H9 (cell line): ENCODE results near the gene C16orf86. TPM values are rescaled to one million over a fixed set of nuclear protein-coding genes. Genes with fewer than 3 reads are reported as not detected.

Source experiments
- DNase-seq: peaks from one replicate; pipeline ENCODE4 v3.0.0-alpha.2; 2017
- H2AFZ ChIP-seq: one replicate; pipeline ENCODE4 v1.6.1; 2013; ENCODE audit warnings: mild to moderate bottlenecking, low read length, control low read depth, moderate library complexity
- H2AK5ac ChIP-seq: 2 replicates; pipeline ENCODE4 v1.6.1; 2013; ENCODE audit warnings: low read length, control low read depth, mixed read lengths; ENCODE audit not compliant: insufficient read length
- H2BK120ac ChIP-seq: one replicate; pipeline ENCODE4 v1.6.1; 2013; ENCODE audit warnings: low read depth, mild to moderate bottlenecking, low read length, control low read depth, inconsistent platforms; ENCODE audit not compliant: poor library complexity, severe bottlenecking
- H2BK12ac ChIP-seq: 2 replicates; pipeline ENCODE4 v1.6.1; 2013; ENCODE audit warnings: low read length, control low read depth, mixed read lengths, low read depth; ENCODE audit not compliant: insufficient read length
- H2BK15ac ChIP-seq: 2 replicates; pipeline ENCODE4 v1.6.1; 2013; ENCODE audit warnings: low read depth, low read length, control low read depth
- H2BK20ac ChIP-seq: one replicate; pipeline ENCODE4 v1.6.1; 2013; ENCODE audit warnings: low read depth, mild to moderate bottlenecking, low read length, control low read depth, inconsistent platforms; ENCODE audit not compliant: poor library complexity, severe bottlenecking
- H2BK5ac ChIP-seq: 2 replicates; pipeline ENCODE4 v1.6.1; 2013; ENCODE audit warnings: low read length, control low read depth, mixed read lengths; ENCODE audit not compliant: insufficient read length
- H3K14ac ChIP-seq: 2 replicates; pipeline ENCODE4 v1.6.1; 2013; ENCODE audit warnings: low read length, control low read depth; ENCODE audit not compliant: insufficient read depth
- H3K18ac ChIP-seq: 2 replicates; pipeline ENCODE4 v1.6.1; 2013; ENCODE audit warnings: low read depth, mild to moderate bottlenecking, mixed read lengths, low read length, control low read depth; ENCODE audit not compliant: insufficient read length
- H3K23ac ChIP-seq: 2 replicates; pipeline ENCODE4 v1.6.1; 2013; ENCODE audit warnings: low read length, control low read depth, mixed read lengths, low read depth; ENCODE audit not compliant: insufficient read length
- H3K23me2 ChIP-seq: 2 replicates; pipeline ENCODE4 v1.6.1; 2013; ENCODE audit warnings: low read depth, mild to moderate bottlenecking, mixed read lengths, low read length, control low read depth; ENCODE audit not compliant: insufficient read length, poor library complexity, severe bottlenecking
- H3K27ac ChIP-seq: 2 replicates; pipeline ENCODE4 v1.5.1; 2013; ENCODE audit warnings: low read length, control low read depth, mixed read lengths, low read depth; ENCODE audit not compliant: insufficient read length
- H3K27me3 ChIP-seq: 2 replicates; pipeline ENCODE4 v1.6.1; 2013; ENCODE audit warnings: low read length, control low read depth, inconsistent platforms; ENCODE audit not compliant: insufficient read depth
- H3K4ac ChIP-seq: 2 replicates; pipeline ENCODE4 v1.6.1; 2013; ENCODE audit warnings: low read depth, mild to moderate bottlenecking, control low read depth, inconsistent platforms, low read length, moderate library complexity
- H3K4me1 ChIP-seq: 2 replicates; pipeline ENCODE4 v1.6.1; 2013; ENCODE audit warnings: low read length, control low read depth, inconsistent platforms; ENCODE audit not compliant: insufficient read depth
- H3K4me2 ChIP-seq: 2 replicates; pipeline ENCODE4 v1.6.1; 2013; ENCODE audit warnings: low read length, control low read depth, mixed read lengths; ENCODE audit not compliant: insufficient read length, insufficient read depth
- H3K56ac ChIP-seq: 2 replicates; pipeline ENCODE4 v1.6.1; 2013; ENCODE audit warnings: low read depth, mild to moderate bottlenecking, mixed read lengths, low read length, control low read depth; ENCODE audit not compliant: insufficient read length
- H3K79me1 ChIP-seq: 2 replicates; pipeline ENCODE4 v1.6.1; 2013; ENCODE audit warnings: low read depth, mild to moderate bottlenecking, moderate library complexity, low read length, control low read depth, inconsistent platforms; ENCODE audit not compliant: insufficient read depth, poor library complexity, severe bottlenecking
- H3K79me2 ChIP-seq: 2 replicates; pipeline ENCODE4 v1.6.1; 2013; ENCODE audit warnings: low read length, control low read depth, inconsistent platforms; ENCODE audit not compliant: insufficient read depth
- H3K9ac ChIP-seq: 2 replicates; pipeline ENCODE4 v1.6.1; 2013; ENCODE audit warnings: low read length, control low read depth, mixed read lengths; ENCODE audit not compliant: insufficient read length; ENCODE audit errors: extremely low read depth
- H3K9me3 ChIP-seq: one replicate; pipeline ENCODE4 v1.6.1; 2013; ENCODE audit warnings: low read depth, low read length, inconsistent platforms; ENCODE audit not compliant: control insufficient read depth
- H3T11ph ChIP-seq: one replicate; pipeline ENCODE4 v1.6.1; 2013; ENCODE audit warnings: mild to moderate bottlenecking, low read length, control low read depth, inconsistent platforms
- H4K20me1 ChIP-seq: one replicate; pipeline ENCODE4 v1.6.1; 2013; ENCODE audit not compliant: control insufficient read depth, insufficient read length, insufficient read depth
- H4K5ac ChIP-seq: 2 replicates; pipeline ENCODE4 v1.6.1; 2013; ENCODE audit warnings: low read depth, mild to moderate bottlenecking, mixed read lengths, low read length, control low read depth; ENCODE audit not compliant: insufficient read length
- H4K8ac ChIP-seq: replicated peaks from 2 replicates; pipeline ENCODE4 v1.6.1; 2013; ENCODE audit warnings: low read length, control low read depth, mixed read lengths, low read depth; ENCODE audit not compliant: insufficient read length
- H4K91ac ChIP-seq: 2 replicates; pipeline ENCODE4 v1.6.1; 2013; ENCODE audit warnings: low read depth, mild to moderate bottlenecking, moderate library complexity, mixed read lengths, low read length, control low read depth; ENCODE audit not compliant: insufficient read length
- H3K27ac Mint-ChIP-seq, 3 experiments: 2 replicates in 2 of 3; 3 replicates in 1 of 3; pipeline ENCODE4 v1.8.0; 2020 to 2021; ENCODE audit warnings: mixed read lengths in 3 of 3, mild to moderate bottlenecking in 1 of 3, moderate library complexity in 1 of 3
- H3K27me3 Mint-ChIP-seq: 2 replicates; pipeline ENCODE4 v1.8.0; 2021; ENCODE audit warnings: low read depth, mild to moderate bottlenecking, moderate library complexity, mixed read lengths
- H3K36me3 Mint-ChIP-seq, 3 experiments: 2 replicates in 2 of 3; 3 replicates in 1 of 3; pipeline ENCODE4 v1.8.0; 2020 to 2021; ENCODE audit warnings: low read depth in 3 of 3, mixed read lengths in 3 of 3; ENCODE audit not compliant: insufficient read depth in 1 of 3
- H3K4me1 Mint-ChIP-seq, 2 experiments: 2 replicates each; pipeline ENCODE4 v1.8.0; 2020; ENCODE audit warnings: mixed read lengths in 2 of 2
- H3K4me3 Mint-ChIP-seq, 2 experiments: 2 replicates in 1 of 2; 3 replicates in 1 of 2; pipeline ENCODE4 v1.8.0; 2020 to 2021; ENCODE audit warnings: mild to moderate bottlenecking in 2 of 2, mixed read lengths in 2 of 2, moderate library complexity in 1 of 2
- H3K9me3 Mint-ChIP-seq, 2 experiments: 2 replicates in 1 of 2; 3 replicates in 1 of 2; pipeline ENCODE4 v1.8.0; 2020; ENCODE audit warnings: mild to moderate bottlenecking in 2 of 2, mixed read lengths in 2 of 2, moderate library complexity in 1 of 2
- WGBS: extraction: QIAGEN DNeasy Blood & Tissue Kit; methylation state at CpG from one replicate; pipeline ENCODE4 v1.1.7; 2013; ENCODE audit warnings: missing lambda C conversion rate, low lambda C conversion rate, mixed read lengths; ENCODE audit not compliant: insufficient read length; ENCODE audit errors: extremely low coverage; 5-methylcytosine and 5-hydroxymethylcytosine counted together
- total RNA-seq: library from RNA; stranded (reverse); gene quantifications from 2 replicates; pipeline ENCODE4 v1.2.1, GENCODE V29; 2021
- TF ChIP-seq, protein P1 (sequence below): fragments of 200-600 bp; sonication (generic); conservative IDR thresholded peaks from 3 replicates; pipeline ENCODE4 v1.8.0; 2021; ENCODE audit warnings: antibody characterized with exemption, mild to moderate bottlenecking

The C16orf86 gene
- total RNA-seq, 1 experiment from 2014 or later, result 1.5 TPM

DNA sequence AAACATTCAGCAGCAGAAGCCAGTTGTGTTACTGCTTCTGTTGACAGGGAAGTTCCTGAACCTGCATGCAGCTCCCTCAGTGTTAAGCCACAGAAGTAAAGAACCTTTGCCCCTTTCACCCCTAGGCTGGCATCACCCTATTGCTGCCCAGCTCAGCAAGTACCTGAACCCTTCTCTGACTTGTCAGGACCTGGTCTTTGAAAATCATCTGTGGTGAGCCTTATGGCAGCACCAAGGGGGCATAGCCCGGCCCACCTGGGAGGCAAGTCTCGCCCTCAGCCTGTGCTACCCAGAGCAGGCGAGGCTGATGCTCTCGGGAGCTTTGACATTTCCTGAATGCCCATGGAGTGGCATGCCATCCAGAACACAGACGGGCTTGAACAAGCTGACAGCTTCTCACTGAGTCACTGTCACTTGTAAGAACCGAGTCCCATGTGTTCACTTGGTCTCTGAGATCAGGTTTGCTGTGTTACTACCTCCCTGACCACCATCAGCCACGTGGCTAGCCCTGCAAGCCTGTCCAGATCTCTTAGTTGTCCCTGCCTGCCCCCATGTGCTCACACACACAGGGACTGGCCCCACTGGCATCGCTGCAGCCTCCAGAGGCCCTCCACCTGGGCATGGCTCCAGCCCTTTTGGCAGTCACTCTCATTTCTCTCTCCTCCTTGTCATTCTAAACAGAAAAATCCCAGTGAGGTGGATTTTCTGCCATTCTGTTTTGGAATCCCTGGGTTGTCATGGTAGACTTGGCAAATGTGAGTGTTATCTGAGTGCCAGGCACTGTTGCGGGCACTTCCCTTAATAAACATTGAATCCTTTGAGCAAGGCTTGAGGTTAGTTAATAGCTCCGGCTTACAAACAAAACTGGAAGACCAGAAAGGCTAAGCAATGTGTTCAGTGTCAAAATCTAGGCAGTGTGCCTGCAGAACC lies 24.6 kb upstream of the C16orf86 start:
- H3K4me2 ChIP-seq, result no peak overlapping the region
- no peak overlapping the region for H2BK5ac ChIP-seq
- H2AK5ac ChIP-seq, result no peak overlapping the region
- no peak for DNase-seq
- no peak overlapping the region for H2BK20ac ChIP-seq
- H3K23ac ChIP-seq, result no peak overlapping the region
- H3K27ac Mint-ChIP-seq, result peak overlapping the region in 2 of 3 experiments; percentile 10 to 31; a peak in 2 of 7 replicates
- WGBS, result no CpG with 5 or more reads among the region's 10 CpGs
- H2BK12ac ChIP-seq, result no peak overlapping the region
- no peak overlapping the region for H3K27ac ChIP-seq
- peaks cover 3 to 6% of the 10 kb centered on the region in 2 experiments; a peak in 2 of 4 replicates for H3K4me1 Mint-ChIP-seq
- H3K27me3 Mint-ChIP-seq, result peaks cover 8% of the 10 kb centered on the region
- no peak overlapping the region for H4K8ac ChIP-seq
- H3K27me3 ChIP-seq, result no peaks in the 10 kb centered on the region
- H4K5ac ChIP-seq, result no peak overlapping the region
- H3K9me3 Mint-ChIP-seq, result no peaks in the 10 kb centered on the region
- no peaks in the 10 kb centered on the region for H3K79me2 ChIP-seq
- no peak overlapping the region for H3K14ac ChIP-seq
- no peak overlapping the region for H3K4me3 Mint-ChIP-seq
- no peaks in the 10 kb centered on the region for H3K79me1 ChIP-seq
- no peak overlapping the region for H2BK15ac ChIP-seq
- H3K9ac ChIP-seq, result no peak overlapping the region
- no peaks in the 10 kb centered on the region for H3K9me3 ChIP-seq
- no peak overlapping the region for H3K56ac ChIP-seq
- no peak overlapping the region for H3T11ph ChIP-seq
- no peak overlapping the region for H2BK120ac ChIP-seq
- H3K23me2 ChIP-seq, result peaks cover 8% of the 10 kb centered on the region
- H2AFZ ChIP-seq, result no peak overlapping the region
- H3K36me3 Mint-ChIP-seq, result peaks cover 7 to 28% (median 19%) of the 10 kb centered on the region in 3 experiments; a peak in 6 of 7 replicates
- no peaks in the 10 kb centered on the region for H4K20me1 ChIP-seq
- no peak overlapping the region for H4K91ac ChIP-seq
- H3K4ac ChIP-seq, result no peak overlapping the region
- H3K18ac ChIP-seq, result no peak overlapping the region
- TF ChIP-seq, protein P1, sequence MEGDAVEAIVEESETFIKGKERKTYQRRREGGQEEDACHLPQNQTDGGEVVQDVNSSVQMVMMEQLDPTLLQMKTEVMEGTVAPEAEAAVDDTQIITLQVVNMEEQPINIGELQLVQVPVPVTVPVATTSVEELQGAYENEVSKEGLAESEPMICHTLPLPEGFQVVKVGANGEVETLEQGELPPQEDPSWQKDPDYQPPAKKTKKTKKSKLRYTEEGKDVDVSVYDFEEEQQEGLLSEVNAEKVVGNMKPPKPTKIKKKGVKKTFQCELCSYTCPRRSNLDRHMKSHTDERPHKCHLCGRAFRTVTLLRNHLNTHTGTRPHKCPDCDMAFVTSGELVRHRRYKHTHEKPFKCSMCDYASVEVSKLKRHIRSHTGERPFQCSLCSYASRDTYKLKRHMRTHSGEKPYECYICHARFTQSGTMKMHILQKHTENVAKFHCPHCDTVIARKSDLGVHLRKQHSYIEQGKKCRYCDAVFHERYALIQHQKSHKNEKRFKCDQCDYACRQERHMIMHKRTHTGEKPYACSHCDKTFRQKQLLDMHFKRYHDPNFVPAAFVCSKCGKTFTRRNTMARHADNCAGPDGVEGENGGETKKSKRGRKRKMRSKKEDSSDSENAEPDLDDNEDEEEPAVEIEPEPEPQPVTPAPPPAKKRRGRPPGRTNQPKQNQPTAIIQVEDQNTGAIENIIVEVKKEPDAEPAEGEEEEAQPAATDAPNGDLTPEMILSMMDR, result no peak
- H3K4me1 ChIP-seq, result no peaks in the 10 kb centered on the region
